ENCODE measurements around the gene SLC16A13. TPM values are rescaled to one million over a fixed set of nuclear protein-coding genes. Genes with fewer than 3 reads are reported as not detected.
"Not testable (repeated sequence)": the region's sequence is repeated elsewhere in the genome, so short reads cannot be mapped to it uniquely, and the experiment has no call there.

Gene SLC16A13
- total RNA-seq, 2 donors from 2014 or later, result 5.0 to 10.5 TPM

GRCh38 chr17:7068268-7068667 lies 32.5 kb downstream of the SLC16A13 start:
- ATAC-seq (no peak), DNase-seq (ENCODE audit: low spot score in 2 of 2) (no peak)
- peaks cover 0 to 12% of the 10 kb centered on the region in 2 donors for H3K36me3 Mint-ChIP-seq
- H3K9me3 Mint-ChIP-seq, result peaks cover 9 to 14% of the 10 kb centered on the region in 2 donors
- H3K27ac Mint-ChIP-seq, result no peak overlapping the region

- peaks cover 0 to 12% of the 10 kb centered on the region in 2 donors for H3K36me3 Mint-ChIP-seq
- H3K9me3 Mint-ChIP-seq, result peaks cover 9 to 14% of the 10 kb centered on the region in 2 donors
- ATAC-seq, result no peak
- DNase-seq (ENCODE audit: low spot score in 2 of 2), result no peak
- no peak overlapping the region for H3K27ac Mint-ChIP-seq
Observed at GRCh38 chr17:7070712-7071111, 34.9 kb downstream of the SLC16A13 start.

- no peak for ATAC-seq
- peaks cover 9 to 14% of the 10 kb centered on the region in 2 donors for H3K9me3 Mint-ChIP-seq
- peaks cover 0 to 12% of the 10 kb centered on the region in 2 donors for H3K36me3 Mint-ChIP-seq
- no peak for DNase-seq (ENCODE audit: low spot score in 2 of 2)
- H3K27ac Mint-ChIP-seq, result no peak overlapping the region
Observed at GRCh38 chr17:7072406-7072805, 36.6 kb downstream of the SLC16A13 start.

GRCh38 chr17:7074931-7075330 lies 39.1 kb downstream of the SLC16A13 start:
- Mint-ChIP-seq H3K27ac (no peak overlapping the region), H3K9me3 (no peaks in the 10 kb centered on the region), H3K36me3 (no peaks in the 10 kb centered on the region)
- ATAC-seq (no peak), DNase-seq (ENCODE audit: low spot score in 2 of 2) (no peak)

- H3K27ac Mint-ChIP-seq, result no peak overlapping the region
- H3K9me3 Mint-ChIP-seq, result no peaks in the 10 kb centered on the region
- no peaks in the 10 kb centered on the region for H3K36me3 Mint-ChIP-seq
- DNase-seq (ENCODE audit: low spot score in 2 of 2) (no peak), ATAC-seq (no peak)
Observed at GRCh38 chr17:7077911-7078546, 42.2 kb downstream of the SLC16A13 start.

- Mint-ChIP-seq H3K9me3 (no peaks in the 10 kb centered on the region), H3K36me3 (no peaks in the 10 kb centered on the region), H3K27ac (no peak overlapping the region)
- ATAC-seq, result no peak
- no peak for DNase-seq (ENCODE audit: low spot score in 2 of 2)
Observed at GRCh38 chr17:7078711-7079110, 42.9 kb downstream of the SLC16A13 start.

GRCh38 chr17:7079581-7080455 lies 44.0 kb downstream of the SLC16A13 start, which contains the start of gene CLEC10A:
Gene CLEC10A, minus strand, starts transcription at chr17:7080251. Its CDS starts 1,439 bp downstream, at chr17:7078812.
- no peak for DNase-seq (ENCODE audit: low spot score in 2 of 2)
- no peaks in the 10 kb centered on the region for H3K9me3 Mint-ChIP-seq
- no peak for ATAC-seq
- peak within 1 kb of the TSS in 1 of 2 donors; percentile 75 for H3K27ac Mint-ChIP-seq
- no peaks in the 10 kb centered on the region for H3K36me3 Mint-ChIP-seq

- ATAC-seq, result no peak
- Mint-ChIP-seq H3K27ac (peak overlapping the region in 1 of 2 donors; percentile 75), H3K36me3 (no peaks in the 10 kb centered on the region), H3K9me3 (no peaks in the 10 kb centered on the region)
- DNase-seq (ENCODE audit: low spot score in 2 of 2), result no peak
Observed at GRCh38 chr17:7080456-7081041, 44.7 kb downstream of the SLC16A13 start.

GRCh38 chr17:7081341-7082062 lies 45.7 kb downstream of the SLC16A13 start:
- ATAC-seq, result peak in 1 of 2 donors; percentile 53
- no peak overlapping the region for H3K27ac Mint-ChIP-seq
- H3K9me3 Mint-ChIP-seq, result no peaks in the 10 kb centered on the region
- no peaks in the 10 kb centered on the region for H3K36me3 Mint-ChIP-seq
- no peak for DNase-seq (ENCODE audit: low spot score in 2 of 2)

GRCh38 chr17:7083592-7083991 lies 47.8 kb downstream of the SLC16A13 start:
- ATAC-seq (no peak), DNase-seq (ENCODE audit: low spot score in 2 of 2) (no peak)
- no peaks in the 10 kb centered on the region for H3K36me3 Mint-ChIP-seq
- H3K27ac Mint-ChIP-seq, result no peak overlapping the region
- no peaks in the 10 kb centered on the region for H3K9me3 Mint-ChIP-seq

- H3K36me3 Mint-ChIP-seq, result no peaks in the 10 kb centered on the region
- DNase-seq (ENCODE audit: low spot score in 2 of 2) (no peak), ATAC-seq (no peak)
- H3K27ac Mint-ChIP-seq, result no peak overlapping the region
- no peaks in the 10 kb centered on the region for H3K9me3 Mint-ChIP-seq
Observed at GRCh38 chr17:7084088-7084487, 48.3 kb downstream of the SLC16A13 start.

- not testable (repeated sequence) for H3K9me3 Mint-ChIP-seq; ATAC-seq; DNase-seq (ENCODE audit: low spot score in 2 of 2); H3K27ac Mint-ChIP-seq; H3K36me3 Mint-ChIP-seq
Observed at GRCh38 chr17:7088442-7088841, 52.6 kb downstream of the SLC16A13 start.

- not testable (repeated sequence) for H3K9me3 Mint-ChIP-seq; H3K27ac Mint-ChIP-seq; DNase-seq (ENCODE audit: low spot score in 2 of 2); H3K36me3 Mint-ChIP-seq; ATAC-seq
Observed at GRCh38 chr17:7089570-7089969, 53.8 kb downstream of the SLC16A13 start.
